Measurements from ENCODE around the gene PDGFB. TPM values are rescaled to one million over a fixed set of nuclear protein-coding genes. Genes with fewer than 3 reads are reported as not detected.

PDGFB gene
- total and polyA plus RNA-seq, 2 of the 4 experiments (the other 2 are of a cell fraction) = 0.07 TPM; not detected in 1

DNA sequence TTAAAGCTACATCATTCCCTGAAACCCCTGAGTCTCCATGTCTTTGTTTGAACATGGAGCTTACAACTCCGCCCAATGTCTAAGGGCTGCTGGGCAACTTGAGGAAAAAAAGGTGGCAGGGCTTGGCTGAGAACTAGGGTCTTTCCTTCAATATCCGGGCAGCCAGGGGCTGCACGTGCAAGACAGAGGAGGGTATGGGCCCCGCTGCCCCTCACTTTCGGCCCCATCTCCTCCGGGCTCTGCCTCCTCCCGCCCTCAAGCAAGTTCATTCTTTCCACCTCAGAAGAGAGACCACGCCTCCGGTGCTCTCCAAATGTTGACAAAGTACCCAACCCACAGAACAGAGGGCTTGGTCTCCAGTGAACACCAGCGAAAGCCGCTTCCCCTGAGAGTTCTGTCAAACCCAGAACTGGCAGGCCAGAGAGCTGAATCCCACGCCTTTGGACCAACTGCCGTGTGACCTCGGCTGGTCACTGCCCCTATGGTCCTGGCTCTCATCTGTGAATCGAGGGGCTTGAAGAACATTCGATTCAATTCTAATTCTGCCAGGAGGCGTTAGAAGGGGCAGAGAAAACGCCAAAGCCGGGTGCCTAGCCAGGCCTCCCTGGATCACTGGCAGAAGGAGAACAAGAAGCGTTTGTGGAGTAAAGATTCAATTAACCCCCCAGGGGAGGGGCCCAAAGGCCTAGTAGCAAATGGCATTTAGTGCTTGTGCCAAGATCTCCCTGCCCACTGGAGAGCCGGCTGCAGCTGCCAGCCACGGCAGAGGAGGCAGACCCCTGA is 7.3 kb downstream of the PDGFB start:
- Histone ChIP-seq H2BK20ac (ENCODE audit: low read depth, low read length) (no peak overlapping the region), H3K27me3 (ENCODE audit: control insufficient read depth, insufficient read depth, low read length) (peaks cover 20% of the 10 kb centered on the region; the same call in 1 of the 2 replicates), H4K8ac (ENCODE audit: low read depth in 2 of 2, low read length in 2 of 2) (no peak overlapping the region), H3K4me2 (ENCODE audit: low read depth, low read length) (no peak overlapping the region), H3K56ac (ENCODE audit: extremely low read depth, insufficient read depth, low read length) (no peak overlapping the region), H3K23ac (ENCODE audit: low read depth, low read length) (no peak overlapping the region), H3K9ac (ENCODE audit: low read depth, low read length) (no peak overlapping the region), H3K4ac (ENCODE audit: low read depth, low read length) (no peak overlapping the region), H2AFZ (replicated peaks; ENCODE audit: low read length, poor library complexity) (no peak overlapping the region), H3K79me1 (ENCODE audit: low read depth in 1 of 2, low read length in 2 of 2) (no peaks in the 10 kb centered on the region), H2BK5ac (ENCODE audit: low read depth, low read length, poor library complexity, severe bottlenecking) (no peak overlapping the region), H3K9me3 (ENCODE audit: control insufficient read depth, insufficient read depth, low read length) (no peaks in the 10 kb centered on the region), H4K91ac (ENCODE audit: insufficient read depth, low read depth, low read length) (no peak overlapping the region), H2BK120ac (ENCODE audit: low read depth, low read length) (no peak overlapping the region), H4K20me1 (ENCODE audit: insufficient read depth, low read length) (peaks cover 6% of the 10 kb centered on the region; the same call in 1 of the 2 replicates), H3K4me1 (ENCODE audit: control insufficient read depth, insufficient read depth, low read length) (peaks cover under 1% of the 10 kb centered on the region; the same call in 1 of the 2 replicates), H3K27ac (ENCODE audit: insufficient read depth, low read length) (no peak overlapping the region), H2AK5ac (ENCODE audit: low read depth, low read length) (no peak overlapping the region), H3K4me3 (ENCODE audit: insufficient read depth, low read depth, low read length) (no peak overlapping the region), H3K36me3 (ENCODE audit: control insufficient read depth, insufficient read depth, low read length) (no peaks in the 10 kb centered on the region), H3K18ac (ENCODE audit: low read depth, low read length) (no peak overlapping the region), H3K14ac (replicated peaks; ENCODE audit: low read depth, low read length) (no peak overlapping the region), H2BK15ac (ENCODE audit: low read depth, low read length) (no peak overlapping the region), H3K9me1 (ENCODE audit: insufficient read depth, low read length) (no peaks in the 10 kb centered on the region), H4K5ac (ENCODE audit: low read depth, low read length) (no peak overlapping the region), H2AK9ac (replicated peaks; ENCODE audit: low read depth, low read length, poor library complexity) (no peak overlapping the region)
- dilution Hi-C loops (cut with HindIII; ENCODE audit: low sequenced_read_pairs, unreplicated experiment) = no loop called here
- no peak for ATAC-seq (ENCODE audit: low read depth)
- BruUV-seq (replicated peaks) = no TSS peak
- no peak for DNase-seq
- intact Hi-C loops (cut with micrococcal nuclease) = no loop called here
- ChIA-PET POLR2A (ENCODE audit: unreplicated experiment) (no interaction called here), CTCF (no interaction called here)
- WGBS, 2 experiments (ENCODE audit: extremely low coverage in 2 of 2, insufficient read length in 1 of 2) = 64% methylated on average over 5 of the region's 22 CpGs; no CpG with 5 or more reads in 1 of the 2 experiments
- in situ Hi-C loops (cut with MboI; ENCODE audit: low sequenced_read_pairs) = no loop called here
- TF ChIP-seq POLR2A (IDR thresholded peaks at IDR 0.05; ENCODE audit: low read depth, low read length) (no peak), SMC3 (IDR thresholded peaks at IDR 0.05; ENCODE audit: low read depth, low read length) (no peak), CEBPB (IDR thresholded peaks at IDR 0.05; ENCODE audit: low read depth, low read length) (no peak), RFX5 (IDR thresholded peaks at IDR 0.05; ENCODE audit: low read depth, low read length) (no peak), MXI1 (IDR thresholded peaks at IDR 0.05; ENCODE audit: borderline replicate concordance, low read depth, low read length) (no peak), MAFK (IDR thresholded peaks at IDR 0.05; ENCODE audit: low read depth, low read length) (no peak), NFE2L2 (IDR thresholded peaks at IDR 0.05; ENCODE audit: low read depth, low read length) (no peak), CHD1 (IDR thresholded peaks at IDR 0.05; ENCODE audit: low read depth, low read length) (no peak), FOS (IDR thresholded peaks at IDR 0.05; ENCODE audit: low read depth, low read length) (no peak), RAD21 (IDR thresholded peaks at IDR 0.05; ENCODE audit: low read length) (no peak), RCOR1 (IDR thresholded peaks at IDR 0.05; ENCODE audit: insufficient replicate concordance, low read length) (no peak), BHLHE40 (IDR thresholded peaks at IDR 0.05; ENCODE audit: low read depth, low read length) (no peak)
- TF ChIP-seq, protein P1, sequence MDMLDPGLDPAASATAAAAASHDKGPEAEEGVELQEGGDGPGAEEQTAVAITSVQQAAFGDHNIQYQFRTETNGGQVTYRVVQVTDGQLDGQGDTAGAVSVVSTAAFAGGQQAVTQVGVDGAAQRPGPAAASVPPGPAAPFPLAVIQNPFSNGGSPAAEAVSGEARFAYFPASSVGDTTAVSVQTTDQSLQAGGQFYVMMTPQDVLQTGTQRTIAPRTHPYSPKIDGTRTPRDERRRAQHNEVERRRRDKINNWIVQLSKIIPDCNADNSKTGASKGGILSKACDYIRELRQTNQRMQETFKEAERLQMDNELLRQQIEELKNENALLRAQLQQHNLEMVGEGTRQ (IDR thresholded peaks at IDR 0.05; ENCODE audit: low read depth, low read length) = no peak
- TF ChIP-seq, protein P2, sequence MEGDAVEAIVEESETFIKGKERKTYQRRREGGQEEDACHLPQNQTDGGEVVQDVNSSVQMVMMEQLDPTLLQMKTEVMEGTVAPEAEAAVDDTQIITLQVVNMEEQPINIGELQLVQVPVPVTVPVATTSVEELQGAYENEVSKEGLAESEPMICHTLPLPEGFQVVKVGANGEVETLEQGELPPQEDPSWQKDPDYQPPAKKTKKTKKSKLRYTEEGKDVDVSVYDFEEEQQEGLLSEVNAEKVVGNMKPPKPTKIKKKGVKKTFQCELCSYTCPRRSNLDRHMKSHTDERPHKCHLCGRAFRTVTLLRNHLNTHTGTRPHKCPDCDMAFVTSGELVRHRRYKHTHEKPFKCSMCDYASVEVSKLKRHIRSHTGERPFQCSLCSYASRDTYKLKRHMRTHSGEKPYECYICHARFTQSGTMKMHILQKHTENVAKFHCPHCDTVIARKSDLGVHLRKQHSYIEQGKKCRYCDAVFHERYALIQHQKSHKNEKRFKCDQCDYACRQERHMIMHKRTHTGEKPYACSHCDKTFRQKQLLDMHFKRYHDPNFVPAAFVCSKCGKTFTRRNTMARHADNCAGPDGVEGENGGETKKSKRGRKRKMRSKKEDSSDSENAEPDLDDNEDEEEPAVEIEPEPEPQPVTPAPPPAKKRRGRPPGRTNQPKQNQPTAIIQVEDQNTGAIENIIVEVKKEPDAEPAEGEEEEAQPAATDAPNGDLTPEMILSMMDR (conservative IDR thresholded peaks at IDR 0.05; ENCODE audit: low read depth, low read length) = no peak
- TF ChIP-seq, protein P3, sequence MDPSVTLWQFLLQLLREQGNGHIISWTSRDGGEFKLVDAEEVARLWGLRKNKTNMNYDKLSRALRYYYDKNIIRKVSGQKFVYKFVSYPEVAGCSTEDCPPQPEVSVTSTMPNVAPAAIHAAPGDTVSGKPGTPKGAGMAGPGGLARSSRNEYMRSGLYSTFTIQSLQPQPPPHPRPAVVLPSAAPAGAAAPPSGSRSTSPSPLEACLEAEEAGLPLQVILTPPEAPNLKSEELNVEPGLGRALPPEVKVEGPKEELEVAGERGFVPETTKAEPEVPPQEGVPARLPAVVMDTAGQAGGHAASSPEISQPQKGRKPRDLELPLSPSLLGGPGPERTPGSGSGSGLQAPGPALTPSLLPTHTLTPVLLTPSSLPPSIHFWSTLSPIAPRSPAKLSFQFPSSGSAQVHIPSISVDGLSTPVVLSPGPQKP (IDR thresholded peaks at IDR 0.05; ENCODE audit: borderline replicate concordance, low read depth, low read length) = no peak

Measured in IMR-90 (cell line).